SK-N-MC (cell line): ENCODE data around the gene OR51B6.

Source experiments
- EZH2 ChIP-seq: fragments of 200-600 bp; sonication (generic); IDR thresholded peaks from one replicate; pipeline ENCODE4 v1.6.1; 2017; ENCODE audit warnings: antibody characterized with exemption
- POLR2AphosphoS5 ChIP-seq: IDR thresholded peaks from 2 replicates; pipeline ENCODE4 v1.6.1; 2012; ENCODE audit warnings: mild to moderate bottlenecking, low read depth, low read length, borderline replicate concordance

DNA sequence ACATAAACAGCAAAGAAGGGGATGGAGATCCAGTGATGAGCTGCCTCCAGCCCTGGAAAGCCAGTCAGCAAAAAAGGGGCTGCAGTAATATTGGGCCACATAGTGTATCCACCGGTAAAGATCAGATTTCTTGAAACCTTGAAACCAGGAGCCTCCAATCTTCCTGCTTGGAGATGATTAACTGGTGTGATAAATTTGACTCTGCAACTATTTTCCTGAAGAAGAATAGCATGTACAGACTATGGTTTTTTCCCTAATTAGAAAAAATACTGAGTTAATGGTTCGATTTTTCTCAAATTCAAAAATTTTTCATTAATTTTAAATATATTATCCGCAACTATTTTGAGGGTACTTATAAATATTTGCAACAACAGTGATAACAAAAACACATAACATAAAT is 27.1 kb upstream of the OR51B6 start, which contains the start of gene OR51B2:
- TF ChIP-seq POLR2AphosphoS5 (no peak), EZH2 (no peak)
